ENCODE data around the gene OR52A5. TPM values are rescaled to one million over a fixed set of nuclear protein-coding genes. Genes with fewer than 3 reads are reported as not detected.

The OR52A5 gene
- total and polyA plus RNA-seq, 4 donors, result not detected

GRCh38 chr11:5124891-5125620 lies 13.1 kb downstream of the OR52A5 start:
- WGBS, 2 donors, result 56 to 57% methylated on average over 4 of the region's 4 CpGs
- Histone ChIP-seq H3K27me3 (ENCODE audit: control insufficient read depth in 1 of 2, insufficient read depth in 2 of 2, low read length in 1 of 2) (no peaks in the 10 kb centered on the region), H3K4me1 (ENCODE audit: control insufficient read depth in 1 of 2, insufficient read depth in 2 of 2, low read length in 2 of 2) (no peaks in the 10 kb centered on the region), H3K36me3 (ENCODE audit: control insufficient read depth in 1 of 2, insufficient read depth in 2 of 2, low read length in 1 of 2) (no peaks in the 10 kb centered on the region), H3K9me3 (ENCODE audit: control insufficient read depth, low read length) (no peaks in the 10 kb centered on the region), H3K27ac (ENCODE audit: low read depth in 1 of 2, low read length in 2 of 2) (no peak overlapping the region), H3K4me3 (ENCODE audit: low read length in 2 of 2) (no peak overlapping the region)
- intact Hi-C loops (cut with DNase I), result loop anchor here (2.0 to 10.0 kb wide), 3 partner anchors 256 to 680 kb away; partner anchors contain the start of genes OR51M1 (in 1 of the 2) and OR52N2 (in 1 of the 2)
- no peak for ATAC-seq (ENCODE audit: low FRiP score)
- no peak for DNase-seq

- H3K9me3 ChIP-seq (ENCODE audit: control insufficient read depth, low read length), result no peaks in the 10 kb centered on the region
- H3K4me1 ChIP-seq (ENCODE audit: control insufficient read depth in 1 of 2, insufficient read depth in 2 of 2, low read length in 2 of 2), result no peaks in the 10 kb centered on the region
- H3K36me3 ChIP-seq (ENCODE audit: control insufficient read depth in 1 of 2, insufficient read depth in 2 of 2, low read length in 1 of 2), result no peaks in the 10 kb centered on the region
- 3 to 6% methylated on average over 4 of the region's 4 CpGs for WGBS, 2 donors
- intact Hi-C loops (cut with DNase I), result loop anchor here (2.0 to 10.0 kb wide), 3 partner anchors 257 to 681 kb away; partner anchors contain the start of genes OR51M1 (in 1 of the 2) and OR52N2 (in 1 of the 2)
- H3K27ac ChIP-seq (ENCODE audit: low read depth in 1 of 2, low read length in 2 of 2), result no peak overlapping the region
- ATAC-seq (ENCODE audit: low FRiP score) (peak; percentile 63), DNase-seq (peak; percentile 53 to 62)
- H3K27me3 ChIP-seq (ENCODE audit: control insufficient read depth in 1 of 2, insufficient read depth in 2 of 2, low read length in 1 of 2), result no peaks in the 10 kb centered on the region
- no peak overlapping the region for H3K4me3 ChIP-seq (ENCODE audit: low read length in 2 of 2)
Observed at GRCh38 chr11:5123802-5124521, 14.2 kb downstream of the OR52A5 start.

- H3K27ac ChIP-seq (ENCODE audit: low read depth in 1 of 2, low read length in 2 of 2), result no peak overlapping the region
- DNase-seq, result no peak
- ATAC-seq (ENCODE audit: low FRiP score), result no peak
- no peaks in the 10 kb centered on the region for H3K36me3 ChIP-seq (ENCODE audit: control insufficient read depth in 1 of 2, insufficient read depth in 2 of 2, low read length in 1 of 2)
- 79 to 86% methylated on average over 1 of the region's 1 CpG for WGBS, 2 donors
- no peaks in the 10 kb centered on the region for H3K4me1 ChIP-seq (ENCODE audit: control insufficient read depth in 1 of 2, insufficient read depth in 2 of 2, low read length in 2 of 2)
- H3K4me3 ChIP-seq (ENCODE audit: low read length in 2 of 2), result no peak overlapping the region
- H3K27me3 ChIP-seq (ENCODE audit: control insufficient read depth in 1 of 2, insufficient read depth in 2 of 2, low read length in 1 of 2), result no peaks in the 10 kb centered on the region
- intact Hi-C loops (cut with DNase I), result no loop called here
- H3K9me3 ChIP-seq (ENCODE audit: control insufficient read depth, low read length), result no peaks in the 10 kb centered on the region
Observed at GRCh38 chr11:5118893-5119292, 19.3 kb downstream of the OR52A5 start.

DNA sequence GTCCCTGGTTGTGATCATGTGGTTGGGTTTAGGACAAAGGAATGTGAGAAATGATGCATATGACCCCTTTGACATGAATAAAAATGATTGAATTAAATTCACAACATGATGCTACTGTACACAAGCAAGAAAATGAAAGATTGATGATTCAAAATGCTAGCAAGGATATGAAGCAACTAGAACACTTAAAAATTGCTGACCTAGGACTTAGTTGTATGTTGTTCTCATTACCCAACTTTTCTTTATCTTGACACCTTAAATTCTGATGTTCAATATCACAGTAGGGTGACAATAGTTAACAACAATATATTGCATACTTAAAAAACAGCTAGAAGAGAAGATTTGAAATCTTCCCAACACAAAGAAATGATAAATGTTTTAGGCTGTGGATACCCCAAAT lies 20.6 kb downstream of the OR52A5 start:
- ATAC-seq (ENCODE audit: low FRiP score), result no peak
- no peaks in the 10 kb centered on the region for H3K9me3 ChIP-seq (ENCODE audit: control insufficient read depth, low read length)
- H3K27me3 ChIP-seq (ENCODE audit: control insufficient read depth in 1 of 2, insufficient read depth in 2 of 2, low read length in 1 of 2), result no peaks in the 10 kb centered on the region
- H3K4me1 ChIP-seq (ENCODE audit: control insufficient read depth in 1 of 2, insufficient read depth in 2 of 2, low read length in 2 of 2), result no peaks in the 10 kb centered on the region
- H3K27ac ChIP-seq (ENCODE audit: low read depth in 1 of 2, low read length in 2 of 2), result no peak overlapping the region
- no peaks in the 10 kb centered on the region for H3K36me3 ChIP-seq (ENCODE audit: control insufficient read depth in 1 of 2, insufficient read depth in 2 of 2, low read length in 1 of 2)
- intact Hi-C loops (cut with DNase I), result no loop called here
- no peak overlapping the region for H3K4me3 ChIP-seq (ENCODE audit: low read length in 2 of 2)
- no peak for DNase-seq

DNA sequence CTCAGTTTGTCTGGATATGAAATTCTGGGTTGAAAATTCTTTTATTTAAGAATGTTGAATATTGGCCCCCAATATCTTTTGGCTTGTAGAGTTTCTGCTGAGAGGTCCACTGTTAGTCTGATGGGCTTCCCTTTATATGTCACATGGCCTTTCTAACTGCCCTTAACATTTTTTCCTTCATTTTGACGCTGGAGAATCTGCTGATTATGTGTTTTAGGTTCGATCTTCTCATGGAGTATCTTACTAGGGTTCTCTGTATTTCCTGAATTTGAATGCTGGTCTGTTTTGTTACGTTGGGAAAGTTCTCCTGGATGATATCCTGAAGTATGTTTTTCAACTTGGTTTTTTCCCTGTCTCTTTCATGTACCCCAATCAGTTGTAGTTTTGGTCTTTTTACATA lies 22.8 kb downstream of the OR52A5 start:
- DNase-seq, result no peak
- H3K27me3 ChIP-seq (ENCODE audit: control insufficient read depth in 1 of 2, insufficient read depth in 2 of 2, low read length in 1 of 2), result no peaks in the 10 kb centered on the region
- no peak overlapping the region for H3K4me3 ChIP-seq (ENCODE audit: low read length in 2 of 2)
- no peaks in the 10 kb centered on the region for H3K4me1 ChIP-seq (ENCODE audit: control insufficient read depth in 1 of 2, insufficient read depth in 2 of 2, low read length in 2 of 2)
- H3K9me3 ChIP-seq (ENCODE audit: control insufficient read depth, low read length), result no peaks in the 10 kb centered on the region
- intact Hi-C loops (cut with DNase I), result no loop called here
- H3K27ac ChIP-seq (ENCODE audit: low read depth in 1 of 2, low read length in 2 of 2), result no peak overlapping the region
- no peaks in the 10 kb centered on the region for H3K36me3 ChIP-seq (ENCODE audit: control insufficient read depth in 1 of 2, insufficient read depth in 2 of 2, low read length in 1 of 2)
- no peak for ATAC-seq (ENCODE audit: low FRiP score)
- 63 to 70% methylated on average over 3 of the region's 3 CpGs for WGBS, 2 donors

GRCh38 chr11:5107285-5107684 lies 30.9 kb downstream of the OR52A5 start:
- Histone ChIP-seq H3K4me1 (ENCODE audit: control insufficient read depth in 1 of 2, insufficient read depth in 2 of 2, low read length in 2 of 2) (no peaks in the 10 kb centered on the region), H3K27me3 (ENCODE audit: control insufficient read depth in 1 of 2, insufficient read depth in 2 of 2, low read length in 1 of 2) (no peaks in the 10 kb centered on the region), H3K9me3 (ENCODE audit: control insufficient read depth, low read length) (no peaks in the 10 kb centered on the region), H3K4me3 (ENCODE audit: low read length in 2 of 2) (no peak overlapping the region), H3K36me3 (ENCODE audit: control insufficient read depth in 1 of 2, insufficient read depth in 2 of 2, low read length in 1 of 2) (no peaks in the 10 kb centered on the region), H3K27ac (ENCODE audit: low read depth in 1 of 2, low read length in 2 of 2) (no peak overlapping the region)
- ATAC-seq (ENCODE audit: low FRiP score) (no peak), DNase-seq (no peak)
- WGBS, 2 donors, result 64 to 73% methylated on average over 3 of the region's 3 CpGs
- intact Hi-C loops (cut with DNase I), result no loop called here

GRCh38 chr11:5103066-5103465 lies 35.1 kb downstream of the OR52A5 start:
- no peaks in the 10 kb centered on the region for H3K4me1 ChIP-seq (ENCODE audit: control insufficient read depth in 1 of 2, insufficient read depth in 2 of 2, low read length in 2 of 2)
- H3K9me3 ChIP-seq (ENCODE audit: control insufficient read depth, low read length), result no peaks in the 10 kb centered on the region
- ATAC-seq (ENCODE audit: low FRiP score) (no peak), DNase-seq (no peak)
- H3K27ac ChIP-seq (ENCODE audit: low read depth in 1 of 2, low read length in 2 of 2), result no peak overlapping the region
- H3K4me3 ChIP-seq (ENCODE audit: low read length in 2 of 2), result no peak overlapping the region
- intact Hi-C loops (cut with DNase I), result no loop called here
- H3K27me3 ChIP-seq (ENCODE audit: control insufficient read depth in 1 of 2, insufficient read depth in 2 of 2, low read length in 1 of 2), result no peaks in the 10 kb centered on the region
- H3K36me3 ChIP-seq (ENCODE audit: control insufficient read depth in 1 of 2, insufficient read depth in 2 of 2, low read length in 1 of 2), result no peaks in the 10 kb centered on the region

DNA sequence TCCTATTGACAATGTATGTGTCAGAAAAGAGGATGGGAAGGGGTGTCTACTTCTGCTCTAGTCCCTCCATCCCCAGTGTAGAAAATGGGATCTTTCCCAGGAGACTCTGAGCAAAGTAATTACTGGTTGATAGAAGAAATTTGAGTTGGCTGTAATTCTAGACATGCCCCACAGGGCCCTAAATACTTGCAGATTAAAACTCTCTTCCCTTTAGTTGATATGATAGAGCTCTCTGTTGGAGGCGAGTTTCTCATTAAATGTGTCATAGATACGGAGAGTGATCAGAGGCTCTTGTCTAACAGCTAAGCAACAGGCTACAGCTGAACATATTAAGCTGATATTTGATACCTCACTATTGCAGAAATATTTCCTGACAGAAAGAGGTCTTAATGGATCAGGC lies 35.9 kb downstream of the OR52A5 start:
- DNase-seq (no peak), ATAC-seq (ENCODE audit: low FRiP score) (no peak)
- no peaks in the 10 kb centered on the region for H3K27me3 ChIP-seq (ENCODE audit: control insufficient read depth in 1 of 2, insufficient read depth in 2 of 2, low read length in 1 of 2)
- H3K4me1 ChIP-seq (ENCODE audit: control insufficient read depth in 1 of 2, insufficient read depth in 2 of 2, low read length in 2 of 2), result no peaks in the 10 kb centered on the region
- no peaks in the 10 kb centered on the region for H3K36me3 ChIP-seq (ENCODE audit: control insufficient read depth in 1 of 2, insufficient read depth in 2 of 2, low read length in 1 of 2)
- no peak overlapping the region for H3K4me3 ChIP-seq (ENCODE audit: low read length in 2 of 2)
- H3K27ac ChIP-seq (ENCODE audit: low read depth in 1 of 2, low read length in 2 of 2), result no peak overlapping the region
- no peaks in the 10 kb centered on the region for H3K9me3 ChIP-seq (ENCODE audit: control insufficient read depth, low read length)
- WGBS, 2 donors, result 52 to 64% methylated on average over 2 of the region's 2 CpGs
- intact Hi-C loops (cut with DNase I), result no loop called here

- intact Hi-C loops (cut with DNase I), result no loop called here
- Histone ChIP-seq H3K9me3 (ENCODE audit: control insufficient read depth, low read length) (no peaks in the 10 kb centered on the region), H3K27ac (ENCODE audit: low read depth in 1 of 2, low read length in 2 of 2) (no peak overlapping the region), H3K4me3 (ENCODE audit: low read length in 2 of 2) (no peak overlapping the region), H3K36me3 (ENCODE audit: control insufficient read depth in 1 of 2, insufficient read depth in 2 of 2, low read length in 1 of 2) (no peaks in the 10 kb centered on the region), H3K4me1 (ENCODE audit: control insufficient read depth in 1 of 2, insufficient read depth in 2 of 2, low read length in 2 of 2) (no peaks in the 10 kb centered on the region), H3K27me3 (ENCODE audit: control insufficient read depth in 1 of 2, insufficient read depth in 2 of 2, low read length in 1 of 2) (no peaks in the 10 kb centered on the region)
- 62 to 68% methylated on average over 2 of the region's 2 CpGs for WGBS, 2 donors
- ATAC-seq (ENCODE audit: low FRiP score) (no peak), DNase-seq (no peak)
Observed at GRCh38 chr11:5096011-5096410, 42.1 kb downstream of the OR52A5 start.
